Spleen (tissue), 7 donors: ENCODE data around the gene SCN9A.

Experiments used
- POLR2A ChIP-seq, 3 donors: fragments of 450-650 bp; IDR thresholded peaks; one replicate each; pipeline ENCODE4 v1.5.1; 2017; ENCODE audit warnings: antibody characterized with exemption in 3 of 3, mild to moderate bottlenecking in 1 of 3
- POLR2AphosphoS5 ChIP-seq, 3 donors: sonication (generic); formaldehyde crosslinking; IDR thresholded peaks; one replicate each; pipeline ENCODE4 v1.5.1; 2017; ENCODE audit warnings: antibody characterized with exemption in 3 of 3
- TF ChIP-seq, protein P1 (sequence below), 11 experiments: fragments of 200-600 bp in 7 of 11; fragments of 450-650 bp in 4 of 11; sonication (generic) in 4 of 11; IDR thresholded peaks in 8 of 11; conservative IDR thresholded peaks in 3 of 11; 1 replicate in 7 of 11; 2 replicates in 4 of 11; pipeline versions ENCODE4 v1.4.0 to v1.8.0; 2016 to 2021; ENCODE audit warnings: antibody characterized with exemption in 11 of 11, inconsistent platforms in 4 of 11, mild to moderate bottlenecking in 1 of 11
- donor health status: DM: no; HTN: no; CAD: no; lungs with moderate emphysema.
- donor health status: DM: no; HTN: no; CAD: no.
- donor health status: DM: no; HTN: no; CAD: no.

DNA sequence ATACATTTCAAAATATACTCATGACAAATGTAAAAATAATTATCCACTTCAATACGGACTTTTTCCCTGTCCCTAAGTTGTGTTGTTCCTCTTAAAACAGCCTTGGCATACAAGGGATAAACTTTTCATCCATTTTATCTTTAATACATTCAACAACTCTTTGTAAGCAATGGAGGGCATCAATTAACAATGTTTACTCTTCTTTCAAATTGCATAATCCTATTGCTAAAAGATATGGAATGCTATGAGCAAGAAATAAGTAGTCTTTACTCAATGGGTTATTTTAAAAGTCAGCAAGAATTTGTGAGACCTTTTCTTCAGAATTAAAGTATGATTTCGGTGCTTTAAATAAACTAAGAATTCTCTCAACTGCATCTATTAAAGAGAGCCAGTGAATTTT is 41.9 kb downstream of the SCN9A start:
- no peak for TF ChIP-seq POLR2A (IDR thresholded peaks at IDR 0.05)
- TF ChIP-seq, protein P1, sequence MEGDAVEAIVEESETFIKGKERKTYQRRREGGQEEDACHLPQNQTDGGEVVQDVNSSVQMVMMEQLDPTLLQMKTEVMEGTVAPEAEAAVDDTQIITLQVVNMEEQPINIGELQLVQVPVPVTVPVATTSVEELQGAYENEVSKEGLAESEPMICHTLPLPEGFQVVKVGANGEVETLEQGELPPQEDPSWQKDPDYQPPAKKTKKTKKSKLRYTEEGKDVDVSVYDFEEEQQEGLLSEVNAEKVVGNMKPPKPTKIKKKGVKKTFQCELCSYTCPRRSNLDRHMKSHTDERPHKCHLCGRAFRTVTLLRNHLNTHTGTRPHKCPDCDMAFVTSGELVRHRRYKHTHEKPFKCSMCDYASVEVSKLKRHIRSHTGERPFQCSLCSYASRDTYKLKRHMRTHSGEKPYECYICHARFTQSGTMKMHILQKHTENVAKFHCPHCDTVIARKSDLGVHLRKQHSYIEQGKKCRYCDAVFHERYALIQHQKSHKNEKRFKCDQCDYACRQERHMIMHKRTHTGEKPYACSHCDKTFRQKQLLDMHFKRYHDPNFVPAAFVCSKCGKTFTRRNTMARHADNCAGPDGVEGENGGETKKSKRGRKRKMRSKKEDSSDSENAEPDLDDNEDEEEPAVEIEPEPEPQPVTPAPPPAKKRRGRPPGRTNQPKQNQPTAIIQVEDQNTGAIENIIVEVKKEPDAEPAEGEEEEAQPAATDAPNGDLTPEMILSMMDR (IDR thresholded peaks at IDR 0.05 in 8 of 11, conservative IDR thresholded peaks at IDR 0.05 in 3 of 11), result no peak
- no peak for TF ChIP-seq POLR2AphosphoS5 (IDR thresholded peaks at IDR 0.05)
